ENCODE results near the gene GRID2. TPM values are rescaled to one million over a fixed set of nuclear protein-coding genes. Genes with fewer than 3 reads are reported as not detected.

GRID2 gene
- total and polyA plus RNA-seq, 2 donors from 2014 or later: 0.19 TPM; not detected in 1

- intact Hi-C loops (cut with DNase I): no loop called here
Observed at GRCh38 chr4:92994727-92995126, 691.0 kb downstream of the GRID2 start.

GRCh38 chr4:92996533-92996932, 692.8 kb downstream of the GRID2 start:
- H3K4me1 ChIP-seq (ENCODE audit: control insufficient read depth in 2 of 3, insufficient read depth in 2 of 3, low read depth in 1 of 3, low read length in 3 of 3): no peaks in the 10 kb centered on the region
- FAIRE-seq: no peak
- intact Hi-C loops (cut with DNase I): no loop called here
- H3K27me3 ChIP-seq (ENCODE audit: control insufficient read depth, insufficient read depth, low read length): no peaks in the 10 kb centered on the region
- H3K9me3 ChIP-seq (ENCODE audit: control insufficient read depth in 2 of 3, insufficient read depth in 1 of 3, low read length in 3 of 3): no peaks in the 10 kb centered on the region
- no peak overlapping the region for H3K4me3 ChIP-seq (ENCODE audit: low read length in 3 of 3)
- no peak overlapping the region for H3K27ac ChIP-seq (ENCODE audit: low read depth in 2 of 2, low read length in 2 of 2)
- H3K9ac ChIP-seq (ENCODE audit: low read length in 3 of 3): no peak overlapping the region
- DNase-seq: no peak
- no peak for TF ChIP-seq CTCF (IDR thresholded peaks at IDR 0.05; ENCODE audit: borderline replicate concordance, extremely low read depth, insufficient read depth)
- H3K36me3 ChIP-seq (ENCODE audit: control insufficient read depth in 2 of 3, insufficient read depth in 3 of 3, low read length in 3 of 3): no peaks in the 10 kb centered on the region

More at GRCh38 chr4:92994727-92995126, 691.0 kb downstream of the GRID2 start:
- FAIRE-seq (no peak), DNase-seq (no peak)
- no peak overlapping the region for H3K27ac ChIP-seq (ENCODE audit: low read depth in 2 of 2, low read length in 2 of 2)
- H3K9me3 ChIP-seq (ENCODE audit: control insufficient read depth in 2 of 3, insufficient read depth in 1 of 3, low read length in 3 of 3): no peaks in the 10 kb centered on the region
- H3K9ac ChIP-seq (ENCODE audit: low read length in 3 of 3): no peak overlapping the region
- no peaks in the 10 kb centered on the region for H3K36me3 ChIP-seq (ENCODE audit: control insufficient read depth in 2 of 3, insufficient read depth in 3 of 3, low read length in 3 of 3)
- no peak for TF ChIP-seq CTCF (IDR thresholded peaks at IDR 0.05; ENCODE audit: borderline replicate concordance, extremely low read depth, insufficient read depth)
- H3K4me3 ChIP-seq (ENCODE audit: low read length in 3 of 3): no peak overlapping the region
- H3K4me1 ChIP-seq (ENCODE audit: control insufficient read depth in 2 of 3, insufficient read depth in 2 of 3, low read depth in 1 of 3, low read length in 3 of 3): no peaks in the 10 kb centered on the region
- no peaks in the 10 kb centered on the region for H3K27me3 ChIP-seq (ENCODE audit: control insufficient read depth, insufficient read depth, low read length)

- H3K27ac ChIP-seq (ENCODE audit: low read depth in 2 of 2, low read length in 2 of 2): no peak overlapping the region
- H3K4me1 ChIP-seq (ENCODE audit: control insufficient read depth in 2 of 3, insufficient read depth in 2 of 3, low read depth in 1 of 3, low read length in 3 of 3): no peaks in the 10 kb centered on the region
- H3K27me3 ChIP-seq (ENCODE audit: control insufficient read depth, insufficient read depth, low read length): no peaks in the 10 kb centered on the region
- intact Hi-C loops (cut with DNase I): no loop called here
- H3K9ac ChIP-seq (ENCODE audit: low read length in 3 of 3): no peak overlapping the region
- no peak for TF ChIP-seq CTCF (IDR thresholded peaks at IDR 0.05; ENCODE audit: borderline replicate concordance, extremely low read depth, insufficient read depth)
- no peaks in the 10 kb centered on the region for H3K9me3 ChIP-seq (ENCODE audit: control insufficient read depth in 2 of 3, insufficient read depth in 1 of 3, low read length in 3 of 3)
- peak; percentile 70 for FAIRE-seq
- no peak for DNase-seq
- no peak overlapping the region for H3K4me3 ChIP-seq (ENCODE audit: low read length in 3 of 3)
- H3K36me3 ChIP-seq (ENCODE audit: control insufficient read depth in 2 of 3, insufficient read depth in 3 of 3, low read length in 3 of 3): no peaks in the 10 kb centered on the region
Observed at GRCh38 chr4:93000910-93001309, 697.1 kb downstream of the GRID2 start.

DNA sequence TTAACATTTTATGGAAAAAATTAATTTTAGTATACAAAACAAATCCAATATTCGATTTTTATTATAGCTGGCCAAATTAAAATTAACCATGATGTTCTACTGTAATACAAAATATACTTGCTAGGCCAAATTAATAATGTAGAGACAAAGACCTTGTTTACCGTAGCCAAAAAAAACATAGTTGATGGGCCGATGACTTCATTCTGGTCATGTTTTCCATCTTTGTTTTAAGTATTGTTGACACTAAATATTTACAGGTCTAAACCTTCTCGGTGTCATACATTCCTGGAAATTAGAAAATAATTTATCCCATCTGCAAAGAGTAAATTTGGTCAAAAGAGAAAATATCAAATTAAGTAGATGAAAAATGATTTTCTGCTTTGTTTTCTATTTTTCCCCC, 698.5 kb downstream of the GRID2 start:
- Histone ChIP-seq H3K36me3 (ENCODE audit: control insufficient read depth in 2 of 3, insufficient read depth in 3 of 3, low read length in 3 of 3) (no peaks in the 10 kb centered on the region), H3K9me3 (ENCODE audit: control insufficient read depth in 2 of 3, insufficient read depth in 1 of 3, low read length in 3 of 3) (no peaks in the 10 kb centered on the region)
- TF ChIP-seq CTCF (IDR thresholded peaks at IDR 0.05; ENCODE audit: borderline replicate concordance, extremely low read depth, insufficient read depth): no peak

More for the DNA sequence above, 698.5 kb downstream of the GRID2 start:
- DNase-seq (no peak), FAIRE-seq (no peak)
- H3K9ac ChIP-seq (ENCODE audit: low read length in 3 of 3): no peak overlapping the region
- intact Hi-C loops (cut with DNase I): no loop called here
- H3K4me3 ChIP-seq (ENCODE audit: low read length in 3 of 3): no peak overlapping the region
- no peaks in the 10 kb centered on the region for H3K4me1 ChIP-seq (ENCODE audit: control insufficient read depth in 2 of 3, insufficient read depth in 2 of 3, low read depth in 1 of 3, low read length in 3 of 3)
- H3K27me3 ChIP-seq (ENCODE audit: control insufficient read depth, insufficient read depth, low read length): no peaks in the 10 kb centered on the region
- no peak overlapping the region for H3K27ac ChIP-seq (ENCODE audit: low read depth in 2 of 2, low read length in 2 of 2)

Data from kidney (tissue), 14 donors.